ENCODE data around the gene TCF7. TPM values are rescaled to one million over a fixed set of nuclear protein-coding genes. Genes with fewer than 3 reads are reported as not detected.

Gene TCF7
- total and polyA plus RNA-seq, 2 of the 13 experiments (the other 11 are each of a cell fraction or from before 2014, with no cell fraction given): 6.3 to 6.8 TPM

DNA sequence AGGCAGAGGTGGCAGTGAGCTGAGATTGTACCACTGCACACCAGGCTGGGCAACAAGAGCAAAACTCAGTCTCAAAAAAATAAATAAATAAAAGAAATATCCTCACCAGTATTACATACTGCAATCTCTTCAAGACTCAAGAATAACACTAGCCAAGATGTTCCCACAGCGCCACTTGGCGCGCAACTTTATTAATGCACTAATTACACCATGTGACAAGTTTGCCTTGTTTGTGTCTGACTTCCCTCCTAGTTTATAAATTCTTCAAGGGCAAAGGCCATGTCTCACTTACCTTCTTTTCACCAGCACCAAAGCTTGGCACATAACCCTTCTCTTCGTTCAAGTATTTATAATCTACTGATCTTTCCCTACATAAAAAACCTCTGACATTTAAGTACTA, 57.5 kb downstream of the TCF7 start:
- BruUV-seq (replicated peaks): no TSS peak
- no peaks in the 10 kb centered on the region for H3K9me3 ChIP-seq (ENCODE audit: low read length)
- ATAC-seq (no peak), DNase-seq (ENCODE audit: low spot score) (no peak), FAIRE-seq (no peak)
- ChIA-PET CTCF (ENCODE audit: low intra/inter-chr PET ratio, low total read pairs) (no interaction called here), POLR2A (interaction anchor here (0.6 kb wide), 1 partner anchor 23 kb away, joined by 3 read pairs; no protein-coding TSS in a partner anchor)
- in situ Hi-C loops (cut with HindIII; ENCODE audit: extremely low pct_ligation_motif_present, low pct_unique_long_range_greater_than_20kb) (no loop called here), intact Hi-C loops (cut with micrococcal nuclease; ENCODE audit: unreplicated experiment) (no loop called here)
- H3K9ac ChIP-seq (ENCODE audit: insufficient read depth, low read depth, low read length): no peak overlapping the region
- H3K27ac ChIP-seq (ENCODE audit: extremely low read length, insufficient read depth, low read length): no peak overlapping the region
- peaks cover 19% of the 10 kb centered on the region for H3K4me1 ChIP-seq (ENCODE audit: insufficient read depth, low read length)
- H3K27me3 ChIP-seq (ENCODE audit: control insufficient read depth in 1 of 2, insufficient read depth in 2 of 2, low read length in 2 of 2): no peaks in the 10 kb centered on the region
- WGBS (ENCODE audit: low lambda C conversion rate): 98% methylated on average over 4 of the region's 4 CpGs
- H3K4me3 ChIP-seq (replicated peaks in 1 of 3; ENCODE audit: insufficient read depth in 1 of 3, low read depth in 2 of 3, low read length in 3 of 3): no peak overlapping the region
- H3K4me2 ChIP-seq (ENCODE audit: low read depth, low read length): no peak overlapping the region
- H4K20me1 ChIP-seq (ENCODE audit: insufficient read depth, low read length): peaks cover 32% of the 10 kb centered on the region
- no peak overlapping the region for H2AFZ ChIP-seq (ENCODE audit: low read length)
- TF ChIP-seq RBFOX2 (IDR thresholded peaks at IDR 0.05; ENCODE audit: low read depth, low read length) (no peak), TAF1 (CRISPR knock-in tag; IDR thresholded peaks at IDR 0.05) (no peak), ZNF678 (CRISPR knock-in tag; IDR thresholded peaks at IDR 0.05) (no peak), MYC (CRISPR knock-in tag; IDR thresholded peaks at IDR 0.05; ENCODE audit: borderline replicate concordance) (no peak), ZBTB7A (CRISPR knock-in tag; IDR thresholded peaks at IDR 0.05) (no peak), GATA4 (IDR thresholded peaks at IDR 0.05; ENCODE audit: borderline replicate concordance, low read depth) (no peak), XBP1 (CRISPR knock-in tag; IDR thresholded peaks at IDR 0.05) (no peak), SNAPC2 (CRISPR knock-in tag; IDR thresholded peaks at IDR 0.05) (no peak), ZNF101 (CRISPR knock-in tag; IDR thresholded peaks at IDR 0.05; ENCODE audit: borderline replicate concordance, low read depth) (no peak), HIVEP1 (CRISPR knock-in tag; IDR thresholded peaks at IDR 0.05) (no peak)
- TF ChIP-seq, protein P1, sequence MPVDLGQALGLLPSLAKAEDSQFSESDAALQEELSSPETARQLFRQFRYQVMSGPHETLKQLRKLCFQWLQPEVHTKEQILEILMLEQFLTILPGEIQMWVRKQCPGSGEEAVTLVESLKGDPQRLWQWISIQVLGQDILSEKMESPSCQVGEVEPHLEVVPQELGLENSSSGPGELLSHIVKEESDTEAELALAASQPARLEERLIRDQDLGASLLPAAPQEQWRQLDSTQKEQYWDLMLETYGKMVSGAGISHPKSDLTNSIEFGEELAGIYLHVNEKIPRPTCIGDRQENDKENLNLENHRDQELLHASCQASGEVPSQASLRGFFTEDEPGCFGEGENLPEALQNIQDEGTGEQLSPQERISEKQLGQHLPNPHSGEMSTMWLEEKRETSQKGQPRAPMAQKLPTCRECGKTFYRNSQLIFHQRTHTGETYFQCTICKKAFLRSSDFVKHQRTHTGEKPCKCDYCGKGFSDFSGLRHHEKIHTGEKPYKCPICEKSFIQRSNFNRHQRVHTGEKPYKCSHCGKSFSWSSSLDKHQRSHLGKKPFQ (CRISPR knock-in tag; IDR thresholded peaks at IDR 0.05; ENCODE audit: insufficient replicate concordance): no peak
- TF ChIP-seq, protein P2, sequence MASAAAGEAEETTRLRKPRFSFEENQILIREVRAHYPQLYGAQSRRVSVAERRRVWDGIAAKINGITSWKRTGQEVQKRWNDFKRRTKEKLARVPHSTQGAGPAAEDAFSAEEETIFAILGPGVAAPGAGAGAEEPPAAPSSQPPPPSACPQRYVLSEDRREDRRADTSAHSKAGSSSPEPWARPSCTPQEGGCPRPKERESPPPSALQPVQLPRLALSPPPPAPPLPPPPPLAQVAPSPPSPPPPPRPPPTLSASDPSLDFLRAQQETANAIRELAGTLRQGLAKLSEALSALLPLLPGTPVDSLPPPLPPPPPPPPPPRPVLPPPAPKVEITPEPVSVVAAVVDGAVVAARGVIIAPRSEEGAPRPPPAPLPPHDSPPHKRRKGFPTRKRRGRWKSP (CRISPR knock-in tag; IDR thresholded peaks at IDR 0.05): no peak
- TF ChIP-seq, protein P3, sequence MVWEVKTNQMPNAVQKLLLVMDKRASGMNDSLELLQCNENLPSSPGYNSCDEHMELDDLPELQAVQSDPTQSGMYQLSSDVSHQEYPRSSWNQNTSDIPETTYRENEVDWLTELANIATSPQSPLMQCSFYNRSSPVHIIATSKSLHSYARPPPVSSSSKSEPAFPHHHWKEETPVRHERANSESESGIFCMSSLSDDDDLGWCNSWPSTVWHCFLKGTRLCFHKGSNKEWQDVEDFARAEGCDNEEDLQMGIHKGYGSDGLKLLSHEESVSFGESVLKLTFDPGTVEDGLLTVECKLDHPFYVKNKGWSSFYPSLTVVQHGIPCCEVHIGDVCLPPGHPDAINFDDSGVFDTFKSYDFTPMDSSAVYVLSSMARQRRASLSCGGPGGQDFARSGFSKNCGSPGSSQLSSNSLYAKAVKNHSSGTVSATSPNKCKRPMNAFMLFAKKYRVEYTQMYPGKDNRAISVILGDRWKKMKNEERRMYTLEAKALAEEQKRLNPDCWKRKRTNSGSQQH (CRISPR knock-in tag; IDR thresholded peaks at IDR 0.05; ENCODE audit: low read depth): no peak
- H3K79me2 ChIP-seq (ENCODE audit: insufficient read depth, low read length): peaks cover 80% of the 10 kb centered on the region
- peaks cover 13 to 59% of the 10 kb centered on the region in 2 experiments for H3K36me3 ChIP-seq (replicated peaks in 1 of 2; ENCODE audit: control insufficient read depth in 1 of 2, insufficient read depth in 2 of 2, low read length in 2 of 2)

Measured in HepG2 (cell line).